Upper lobe of left lung (tissue), 6 donors: Measurements from ENCODE around the gene C2CD2L. TPM values are rescaled to one million over a fixed set of nuclear protein-coding genes. Genes with fewer than 3 reads are reported as not detected.
A peak's percentile ranks its signal among the peaks of the same experiment; 100 is the strongest.

Experiments
- ATAC-seq, 2 donors: fragments of 200-7000 bp; cut with Tn5 transposase; one replicate each; pipeline ENCODE4 v1.9.1; 2022; ENCODE audit warnings: mild to moderate bottlenecking in 2 of 2, moderate library complexity in 2 of 2; ENCODE audit not compliant: low FRiP score in 2 of 2
- DNase-seq, 2 donors: peaks; one replicate each; pipeline ENCODE4 v3.0.0-alpha.2; 2019 to 2020
- H3K27ac ChIP-seq, 4 donors: fragments of 200-600 bp; sonication (generic); one replicate each; pipeline ENCODE4 v1.5.1; 2016 to 2019
- H3K27me3 ChIP-seq, 4 donors: fragments of 200-600 bp; sonication (generic); one replicate each; pipeline ENCODE4 v1.5.1; 2017 to 2019
- H3K36me3 ChIP-seq, 4 donors: fragments of 200-600 bp; sonication (generic); one replicate each; pipeline ENCODE4 v1.5.1; 2016 to 2019
- H3K4me1 ChIP-seq, 4 donors: fragments of 200-600 bp; sonication (generic); one replicate each; pipeline ENCODE4 v1.5.1; 2018 to 2019
- H3K4me3 ChIP-seq, 4 donors: fragments of 200-600 bp; sonication (generic); one replicate each; pipeline ENCODE4 v1.5.1; 2017 to 2019; ENCODE audit warnings: mild to moderate bottlenecking in 2 of 4, moderate library complexity in 1 of 4
- H3K9me3 ChIP-seq, 4 donors: fragments of 200-600 bp; sonication (generic); one replicate each; pipeline ENCODE4 v1.5.1; 2018 to 2019
- CTCF ChIP-seq, 6 experiments: fragments of 450-650 bp in 4 of 6; fragments of 200-600 bp in 2 of 6; sonication (generic) in 2 of 6; IDR thresholded peaks; one replicate each; pipeline ENCODE4 v1.5.1; 2016 to 2019; ENCODE audit warnings: antibody characterized with exemption in 6 of 6
- EP300 ChIP-seq, 4 donors: sonication (generic); formaldehyde crosslinking; IDR thresholded peaks; one replicate each; pipeline ENCODE4 v1.5.1; 2017; ENCODE audit warnings: antibody characterized with exemption in 4 of 4, control low read depth in 2 of 4
- POLR2A ChIP-seq, 4 donors: fragments of 450-650 bp; IDR thresholded peaks; one replicate each; pipeline ENCODE4 v1.5.1; 2016 to 2017; ENCODE audit warnings: antibody characterized with exemption in 4 of 4, mild to moderate bottlenecking in 2 of 4
- POLR2AphosphoS5 ChIP-seq, 2 donors: sonication (generic); formaldehyde crosslinking; IDR thresholded peaks; one replicate each; pipeline ENCODE4 v1.5.1; 2017; ENCODE audit warnings: antibody characterized with exemption in 2 of 2
- WGBS, 2 donors: methylation state at CpG; one replicate each; pipeline ENCODE4 v1.1.5; 2017 to 2018; 5-methylcytosine and 5-hydroxymethylcytosine counted together
- total RNA-seq, 6 donors: library from RNA; depleted of rRNA in 4 of 6; stranded (reverse); fragments of >200 nt in 4 of 6; gene quantifications; one replicate each; pipeline versions ENCODE4 v1.1.0 to v1.2.1, GENCODE V29; 2016 to 2021
- donor health status: DM: no; HTN: no; CAD: no; lungs with moderate emphysema.
- donor health status: DM: no; HTN: yes; CAD: no; lungs with severe emphysema.

The C2CD2L gene
- total RNA-seq, 6 donors from 2014 or later, result 13.0 to 26.2 (median 19.8) TPM

- Histone ChIP-seq H3K36me3 (peaks cover 3 to 37% (median 9%) of the 10 kb centered on the region in 4 donors), H3K27ac (peak overlapping the region; percentile 90 to 96 (median 94)), H3K4me3 (peak overlapping the region; percentile 68 to 98 (median 83)), H3K9me3 (no peaks in the 10 kb centered on the region), H3K27me3 (no peaks in the 10 kb centered on the region), H3K4me1 (peaks cover 24 to 26% (median 26%) of the 10 kb centered on the region in 4 donors)
- TF ChIP-seq POLR2A (IDR thresholded peaks at IDR 0.05), result peak in 2 of 4 donors; percentile 22 to 28
- no peak for TF ChIP-seq CTCF (IDR thresholded peaks at IDR 0.05)
- WGBS, 2 donors, result 1 to 2% methylated on average over 25 to 26 of the region's 81 CpGs
- ATAC-seq, result peak; percentile 1 to 62
- peak in 1 of 2 donors; percentile 48 for DNase-seq
Observed at GRCh38 chr11:119093942-119094815, 13.0 kb upstream of the C2CD2L start.

- Histone ChIP-seq H3K27me3 (no peaks in the 10 kb centered on the region), H3K4me3 (peak overlapping the region; percentile 68 to 98 (median 83)), H3K9me3 (no peaks in the 10 kb centered on the region), H3K4me1 (peaks cover 24 to 26% (median 26%) of the 10 kb centered on the region in 4 donors), H3K36me3 (peaks cover 3 to 37% (median 9%) of the 10 kb centered on the region in 4 donors), H3K27ac (peak overlapping the region; percentile 90 to 96 (median 94))
- peak; percentile 90 to 91 for ATAC-seq
- 0% methylated on average over 2 of the region's 19 CpGs; no CpG with 5 or more reads in 1 of the 2 donors for WGBS, 2 donors
- DNase-seq, result peak; percentile 93 to 96
- TF ChIP-seq POLR2A (IDR thresholded peaks at IDR 0.05) (no peak), POLR2AphosphoS5 (IDR thresholded peaks at IDR 0.05) (no peak), EP300 (IDR thresholded peaks at IDR 0.05) (no peak), CTCF (IDR thresholded peaks at IDR 0.05) (peak in 5 of 6 experiments; percentile 63 to 88 (median 84))
Observed at GRCh38 chr11:119094816-119095065, 12.4 kb upstream of the C2CD2L start.

- 1% methylated on average over 20 to 36 of the region's 79 CpGs for WGBS, 2 donors
- H3K27ac ChIP-seq, result peak overlapping the region; percentile 90 to 96 (median 94)
- ATAC-seq, result peak; percentile 97
- peak overlapping the region; percentile 68 to 98 (median 83) for H3K4me3 ChIP-seq
- H3K4me1 ChIP-seq, result peaks cover 26 to 31% (median 30%) of the 10 kb centered on the region in 4 donors
- H3K9me3 ChIP-seq, result no peaks in the 10 kb centered on the region
- peak in 1 of 4 donors; percentile 77 for TF ChIP-seq EP300 (IDR thresholded peaks at IDR 0.05)
- TF ChIP-seq POLR2A (IDR thresholded peaks at IDR 0.05), result peak; percentile 88 to 100 (median 99)
- TF ChIP-seq CTCF (IDR thresholded peaks at IDR 0.05), result peak in 5 of 6 experiments; percentile 12 to 88 (median 54)
- TF ChIP-seq POLR2AphosphoS5 (IDR thresholded peaks at IDR 0.05), result peak; percentile 95 to 100
- peak; percentile 99 for DNase-seq
- H3K27me3 ChIP-seq, result no peaks in the 10 kb centered on the region
- H3K36me3 ChIP-seq, result peaks cover 3 to 37% (median 9%) of the 10 kb centered on the region in 4 donors
Observed at GRCh38 chr11:119095066-119095880, 11.9 kb upstream of the C2CD2L start.

GRCh38 chr11:119099711-119100110, 7.4 kb upstream of the C2CD2L start:
- TF ChIP-seq POLR2A (IDR thresholded peaks at IDR 0.05), result no peak
- no peak for TF ChIP-seq EP300 (IDR thresholded peaks at IDR 0.05)
- TF ChIP-seq POLR2AphosphoS5 (IDR thresholded peaks at IDR 0.05), result no peak
- TF ChIP-seq CTCF (IDR thresholded peaks at IDR 0.05), result no peak
- Histone ChIP-seq H3K27me3 (no peaks in the 10 kb centered on the region), H3K36me3 (peaks cover 3 to 24% (median 9%) of the 10 kb centered on the region in 4 donors), H3K4me1 (peaks cover 25 to 30% (median 26%) of the 10 kb centered on the region in 4 donors), H3K4me3 (no peak overlapping the region), H3K9me3 (no peaks in the 10 kb centered on the region), H3K27ac (no peak overlapping the region)
- DNase-seq (no peak), ATAC-seq (no peak)
- WGBS, 2 donors, result 70 to 71% methylated on average over 6 of the region's 6 CpGs
